Fibroblast of pulmonary artery (primary cell): Measurements from ENCODE around the gene KIAA0753.
A peak's percentile ranks its signal among the peaks of the same experiment; 100 is the strongest.

Source experiments
- DNase-seq: peaks from one replicate; pipeline ENCODE4 v3.0.0-alpha.2; 2010; ENCODE audit warnings: low read depth
- H3K4me3 ChIP-seq: replicated peaks from 2 replicates; pipeline ENCODE4 v1.5.1; 2011; ENCODE audit warnings: low read depth, mild to moderate bottlenecking, control low read depth, low read length, moderate library complexity
- CTCF ChIP-seq: IDR thresholded peaks from 2 replicates; pipeline ENCODE4 v1.5.1; 2011; ENCODE audit warnings: mild to moderate bottlenecking, control low read depth, low read length, inconsistent platforms; ENCODE audit errors: missing control alignments

KIAA0753 gene

GRCh38 chr17:6611231-6611630, 29.3 kb downstream of the KIAA0753 start:
- no peak for TF ChIP-seq CTCF
- H3K4me3 ChIP-seq: no peak overlapping the region
- DNase-seq: no peak

GRCh38 chr17:6610011-6610410, 30.5 kb downstream of the KIAA0753 start:
- H3K4me3 ChIP-seq: no peak overlapping the region
- no peak for DNase-seq
- no peak for TF ChIP-seq CTCF

GRCh38 chr17:6608321-6608720, 32.2 kb downstream of the KIAA0753 start:
- TF ChIP-seq CTCF: no peak
- DNase-seq: no peak
- no peak overlapping the region for H3K4me3 ChIP-seq

GRCh38 chr17:6605142-6605541, 35.4 kb downstream of the KIAA0753 start:
- no peak overlapping the region for H3K4me3 ChIP-seq
- no peak for DNase-seq
- no peak for TF ChIP-seq CTCF

GRCh38 chr17:6603744-6604325, 36.7 kb downstream of the KIAA0753 start:
- no peak for TF ChIP-seq CTCF
- DNase-seq: peak; percentile 22
- no peak overlapping the region for H3K4me3 ChIP-seq

- H3K4me3 ChIP-seq: no peak overlapping the region
- no peak for DNase-seq
- TF ChIP-seq CTCF: no peak
Observed at GRCh38 chr17:6602141-6602540, 38.4 kb downstream of the KIAA0753 start.

GRCh38 chr17:6599364-6599763, 41.1 kb downstream of the KIAA0753 start:
- DNase-seq: no peak
- no peak for TF ChIP-seq CTCF

More at GRCh38 chr17:6599364-6599763, 41.1 kb downstream of the KIAA0753 start:
- H3K4me3 ChIP-seq: no peak overlapping the region
